NCI-H1930 (cell line): Measurements from ENCODE around the gene IGF2.
"Not testable (repeated sequence)": the region's sequence is repeated elsewhere in the genome, so short reads cannot be mapped to it uniquely, and the experiment has no call there.

Experiments
- DNase-seq, 2 experiments: peaks; one replicate each; lab custom pipeline; 2025; lab: John Stamatoyannopoulos, UW

The IGF2 gene, protein sequence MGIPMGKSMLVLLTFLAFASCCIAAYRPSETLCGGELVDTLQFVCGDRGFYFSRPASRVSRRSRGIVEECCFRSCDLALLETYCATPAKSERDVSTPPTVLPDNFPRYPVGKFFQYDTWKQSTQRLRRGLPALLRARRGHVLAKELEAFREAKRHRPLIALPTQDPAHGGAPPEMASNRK

DNA sequence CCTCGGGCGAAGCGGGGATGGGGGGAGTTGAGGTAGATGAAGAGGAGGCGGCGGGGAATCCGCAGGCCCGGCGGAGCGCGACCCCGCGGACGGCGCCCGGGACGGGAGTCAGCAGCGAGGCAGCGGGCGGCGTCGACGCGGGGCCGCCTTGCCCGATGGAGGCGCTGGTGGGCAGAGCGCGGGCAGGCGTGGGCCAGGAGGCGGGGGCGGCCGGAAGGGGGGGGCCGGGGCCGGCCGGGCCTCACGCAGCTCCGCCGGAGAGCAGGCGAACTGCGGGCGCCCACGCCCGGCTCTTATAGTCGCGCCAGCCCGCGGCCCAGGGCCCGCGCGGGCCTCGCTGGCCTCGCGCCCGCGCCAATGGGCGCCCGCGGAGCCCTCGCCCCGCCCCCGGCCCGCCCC is at the start of gene IGF2:
Gene IGF2, minus strand, starts transcription at position 267 of the 399 bp plus-strand sequence. CDS start 3,866 bp downstream, outside the sequence.
- no peak for DNase-seq

DNA sequence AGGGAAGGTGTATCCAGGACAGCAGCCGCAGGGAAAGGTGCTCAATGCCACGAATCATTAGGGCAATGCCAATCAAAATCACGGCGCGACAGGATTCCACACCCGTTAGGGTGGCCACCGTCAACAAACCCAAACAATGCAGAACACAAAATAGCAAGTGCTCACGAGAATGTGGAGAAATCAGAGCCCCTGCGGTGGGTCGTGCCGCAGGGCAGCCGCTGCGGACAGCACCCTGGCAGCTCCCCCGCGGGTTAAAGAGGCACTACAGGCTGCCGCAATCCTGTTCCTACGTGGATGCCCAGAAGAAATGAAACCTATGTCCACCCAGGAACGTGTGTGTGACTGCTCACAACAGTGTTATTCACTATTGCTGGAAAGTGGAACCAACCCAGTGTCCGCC is 49.6 kb upstream of the IGF2 start:
- no peak for DNase-seq

DNA sequence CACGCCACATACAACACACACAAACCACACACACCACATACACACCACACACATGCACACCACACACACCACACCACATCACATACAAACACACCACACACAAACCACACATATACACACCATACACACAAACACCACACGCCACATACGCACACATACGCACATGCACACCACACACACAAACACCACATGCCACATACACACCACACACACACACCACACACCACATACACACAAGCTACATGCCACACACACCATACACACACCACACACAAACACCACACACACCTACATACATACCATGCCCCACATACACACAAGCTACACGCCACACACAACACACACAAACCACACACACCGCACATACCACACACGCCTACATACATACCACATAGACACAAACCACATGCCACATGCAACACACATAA is 48.1 kb upstream of the IGF2 start:
- no peak for DNase-seq

DNA sequence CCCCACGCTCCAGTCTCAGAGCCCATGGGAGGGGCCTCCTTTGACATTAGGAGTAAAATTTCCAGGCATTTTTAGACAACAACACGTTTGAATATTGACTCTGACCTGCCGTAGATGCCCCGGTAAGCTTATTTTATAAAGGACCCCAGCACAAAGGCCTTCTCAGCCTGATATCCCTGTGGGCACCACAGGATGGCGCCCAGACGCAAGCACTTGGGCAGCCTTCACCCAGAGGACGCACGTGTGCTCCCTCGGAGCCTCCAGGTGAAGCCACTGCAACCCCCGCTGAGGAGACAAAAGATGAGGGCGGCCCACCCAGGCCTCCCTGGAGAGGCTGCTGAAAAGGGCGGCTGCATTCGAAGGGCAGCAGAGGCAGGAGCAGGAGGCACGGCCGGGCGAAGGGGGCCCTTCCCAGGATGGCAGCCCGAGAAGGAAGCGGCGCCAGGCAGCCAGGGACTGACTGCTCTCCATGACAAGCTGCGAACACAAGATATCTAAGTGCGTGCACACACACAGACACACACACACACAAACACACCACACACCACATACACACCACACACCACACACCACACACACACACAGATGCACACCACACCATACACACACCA is 47.6 kb upstream of the IGF2 start:
- DNase-seq = peak; percentile 59 to 74

DNA sequence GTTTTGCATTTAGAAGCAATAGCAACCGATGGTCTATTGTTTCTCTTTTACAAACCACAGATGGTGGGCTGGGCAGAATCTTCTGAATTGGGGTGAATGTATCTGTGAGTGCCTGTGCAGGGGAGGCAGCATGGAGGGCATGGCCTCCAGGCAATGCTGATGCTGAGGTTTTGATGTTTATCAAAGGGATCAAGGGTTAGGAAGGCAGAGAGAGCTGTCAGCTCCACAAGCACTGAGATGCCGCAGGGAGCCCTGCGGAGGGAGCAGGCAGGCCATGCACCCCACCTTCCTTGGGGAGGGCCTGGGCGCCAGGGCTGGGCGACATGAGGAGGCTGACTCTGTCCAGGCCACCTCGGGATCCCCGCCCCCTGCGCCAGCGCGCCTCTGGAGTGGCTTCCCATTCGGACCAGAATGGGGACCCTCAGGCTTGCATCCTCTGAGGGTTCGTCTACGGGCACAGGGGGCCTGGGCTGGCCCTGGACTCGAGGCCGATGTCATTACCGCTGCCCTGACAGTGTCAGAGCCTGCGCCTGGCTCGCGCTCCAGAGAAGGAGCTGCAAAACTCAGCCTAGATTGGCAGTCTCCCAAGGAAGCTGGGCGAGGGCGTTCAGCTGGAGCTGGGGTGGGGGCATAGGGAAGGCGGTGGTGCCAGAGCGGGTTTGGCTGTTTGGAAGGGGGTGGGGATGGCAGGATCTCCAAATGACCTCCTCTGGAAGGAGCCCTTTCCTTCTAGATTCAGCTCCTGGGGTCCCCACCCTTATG is 46.3 kb upstream of the IGF2 start:
- no peak for DNase-seq

DNA sequence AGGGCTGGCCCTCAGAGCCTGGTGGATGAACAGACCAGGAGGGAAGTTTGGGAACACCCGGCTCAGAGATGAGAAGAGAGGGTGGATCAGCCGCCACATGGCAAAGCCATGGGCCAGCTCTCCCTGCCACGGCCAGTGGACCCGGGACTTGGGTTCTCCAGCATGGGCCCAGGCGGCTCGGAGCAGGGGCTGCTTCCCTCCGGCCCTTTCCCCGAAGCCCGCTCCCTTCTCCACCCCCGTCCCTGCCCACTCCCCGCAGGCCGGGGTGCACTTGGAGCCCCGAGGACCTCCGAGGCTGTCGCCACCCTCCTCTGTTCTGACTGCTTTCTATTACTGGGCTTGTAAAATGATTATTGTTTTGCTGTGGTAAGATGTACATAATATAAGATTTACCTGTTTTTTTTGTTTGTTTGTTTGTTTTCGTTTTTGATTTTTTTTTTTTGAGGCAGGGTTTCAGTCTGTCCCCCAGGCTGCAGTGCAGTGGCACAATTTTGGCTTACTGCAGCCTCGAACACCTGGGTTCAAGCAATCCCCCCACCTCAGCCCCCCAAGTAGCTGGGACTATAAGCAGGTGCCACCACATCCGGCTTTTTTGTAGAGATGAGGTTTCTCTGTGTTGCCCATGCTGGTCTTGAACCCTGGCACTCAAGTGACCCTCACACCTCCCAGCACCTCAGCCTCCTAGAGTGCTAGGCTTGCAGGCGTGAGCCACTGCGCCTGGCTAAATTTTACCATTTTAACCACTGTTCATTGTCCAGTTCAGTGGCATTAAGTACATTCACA is 43.7 kb upstream of the IGF2 start:
- no peak for DNase-seq

DNA sequence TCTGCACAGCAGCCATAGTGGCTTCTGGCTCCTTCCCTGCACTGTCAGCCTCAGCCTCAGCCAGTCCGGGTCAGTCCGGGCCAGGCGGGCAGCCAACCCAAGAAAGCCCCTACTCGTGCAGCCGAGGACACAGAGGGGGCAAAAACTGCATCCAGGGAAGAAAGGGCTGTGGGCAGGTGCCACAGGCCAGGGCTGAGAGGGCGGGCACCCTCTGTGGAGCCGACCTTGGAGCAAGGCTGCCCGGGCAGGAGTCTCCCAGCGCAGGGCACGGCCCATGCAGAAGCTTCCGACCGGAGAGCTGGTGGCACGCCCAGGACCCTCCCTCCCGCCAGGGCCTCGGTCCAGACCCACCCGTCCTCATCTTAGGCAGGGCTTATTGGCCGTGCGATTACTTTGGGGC is 42.9 kb upstream of the IGF2 start:
- DNase-seq = no peak

DNA sequence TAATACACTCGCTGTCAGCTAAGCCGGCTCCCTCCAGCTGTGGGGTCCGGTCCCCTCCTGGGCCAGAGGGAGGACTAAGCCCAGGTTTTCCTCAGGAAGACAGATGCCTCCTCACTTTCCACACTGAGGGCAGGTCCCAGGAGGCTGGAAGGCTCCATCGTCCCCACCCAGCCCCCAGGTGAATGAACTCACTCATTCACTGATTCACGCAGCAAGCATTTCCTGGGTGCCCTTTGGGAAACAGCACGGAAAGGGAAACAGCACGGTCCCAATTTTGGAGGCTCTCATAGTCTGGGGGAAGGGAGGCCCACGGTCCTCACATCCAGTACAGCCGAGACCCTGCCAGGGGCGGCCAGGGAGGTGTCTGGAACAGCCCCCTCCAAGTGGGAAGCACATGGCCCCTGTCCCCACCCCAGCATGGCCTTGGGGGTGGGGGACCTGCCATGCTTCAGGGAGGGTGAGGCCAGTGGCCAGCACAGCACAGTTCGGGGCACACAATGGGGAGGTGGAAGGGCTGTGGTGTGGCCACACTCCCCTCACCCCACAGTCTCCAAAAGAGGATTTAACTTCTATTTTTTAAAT is 41.7 kb upstream of the IGF2 start:
- DNase-seq = no peak

DNA sequence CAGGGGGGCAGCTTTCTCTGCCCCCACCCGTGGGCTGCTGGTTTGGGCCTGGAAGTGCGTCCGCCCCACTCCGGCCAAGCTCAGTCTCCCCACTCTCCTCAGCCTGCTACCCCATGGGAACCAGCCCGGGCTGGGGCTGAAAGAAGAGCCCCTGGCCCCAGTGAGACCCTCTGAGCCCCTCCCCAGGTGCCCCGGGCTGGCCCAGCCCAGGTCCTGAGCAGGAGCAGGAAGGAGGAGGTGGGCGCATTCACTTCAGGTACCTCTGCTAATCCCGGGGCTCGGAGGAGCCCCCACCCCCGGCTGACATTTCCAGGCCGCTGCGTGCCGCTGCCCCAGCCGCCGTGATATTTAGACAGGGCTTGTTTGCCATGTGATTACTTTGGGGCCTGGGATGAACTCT is 41.2 kb upstream of the IGF2 start:
- no peak for DNase-seq

DNA sequence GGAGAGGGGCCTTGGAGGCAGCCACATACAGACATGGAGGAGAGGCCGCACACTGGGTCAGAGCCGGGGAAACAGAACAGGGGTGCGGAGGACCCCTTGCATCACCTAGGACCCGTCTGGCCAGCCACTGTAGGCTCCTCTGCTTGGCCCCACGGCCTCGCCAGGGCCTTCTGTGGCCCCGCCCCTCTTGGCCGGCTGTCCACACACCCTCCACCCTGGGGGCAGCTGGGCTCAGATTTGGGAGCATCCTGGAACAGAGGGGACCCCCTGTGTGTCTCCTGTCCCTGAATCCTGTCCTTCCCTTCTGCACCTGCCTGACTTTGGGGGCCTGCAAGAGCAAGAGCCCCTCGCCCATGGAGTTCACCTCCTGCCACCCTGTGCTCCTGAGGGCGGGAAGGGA is 40.3 kb upstream of the IGF2 start:
- DNase-seq = no peak

DNA sequence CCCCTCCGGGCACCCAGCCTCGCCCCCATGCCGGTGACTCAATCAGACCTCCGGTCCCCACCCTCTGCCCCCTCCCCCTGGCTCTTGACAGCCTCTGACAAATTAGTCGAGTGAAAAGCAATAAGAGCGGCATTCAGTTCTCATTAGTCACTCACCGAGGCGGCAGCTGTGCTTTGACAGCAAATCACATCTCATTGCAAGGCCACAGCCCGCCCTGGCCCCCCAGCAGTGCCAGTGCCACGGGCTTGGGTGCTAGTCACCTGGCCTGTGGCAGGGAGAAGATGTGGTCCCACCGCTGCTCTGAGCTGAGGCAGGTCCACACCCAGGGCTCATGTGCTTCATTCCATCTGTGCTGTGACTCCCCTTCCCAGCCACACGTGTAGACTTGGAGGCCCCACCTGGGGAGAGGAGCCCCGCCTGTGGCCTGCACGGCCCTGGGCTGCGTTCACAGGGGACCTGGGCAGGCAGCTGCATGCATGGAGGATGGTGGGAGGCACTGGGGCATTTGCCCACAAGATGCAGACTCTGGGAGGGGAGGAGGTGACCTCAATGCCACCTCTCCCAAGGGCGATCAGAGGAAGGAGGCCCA is 39.8 kb upstream of the IGF2 start:
- no peak for DNase-seq

DNA sequence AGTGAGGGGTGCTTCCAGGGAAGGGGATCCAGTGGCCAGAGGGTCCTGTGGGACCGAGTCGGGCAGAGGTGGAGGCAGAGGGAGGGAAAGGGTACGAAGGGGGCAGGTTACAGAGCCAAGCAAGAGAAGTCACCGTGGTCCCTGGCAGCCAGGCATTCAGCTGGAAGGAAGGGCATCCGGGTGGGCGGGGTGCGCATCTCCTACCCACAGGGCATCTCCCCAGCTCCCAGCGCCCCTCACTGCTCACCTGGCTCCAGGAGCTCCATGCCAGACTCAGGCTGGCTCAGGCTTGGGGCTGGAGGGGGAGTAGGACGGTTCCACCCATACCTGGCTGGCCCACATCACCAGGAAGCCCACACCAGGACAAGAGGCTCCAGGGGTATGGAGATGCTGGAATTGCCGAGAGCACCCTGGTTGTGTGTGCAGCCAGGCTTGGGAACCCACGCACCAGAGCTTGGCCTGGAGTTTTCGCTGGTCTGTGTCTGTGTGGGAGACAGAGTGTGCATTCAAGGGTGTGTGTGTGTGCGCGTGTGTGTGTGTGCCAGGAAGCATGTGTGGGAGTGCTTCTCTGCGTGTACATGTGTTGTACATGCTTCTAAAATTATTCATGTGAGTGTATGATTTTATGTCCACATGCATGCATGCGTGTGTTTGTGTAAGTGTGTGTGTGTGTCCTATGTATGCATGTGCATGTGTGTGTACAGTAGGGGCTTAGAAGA is 39.0 kb upstream of the IGF2 start:
- not testable (repeated sequence) for DNase-seq

DNA sequence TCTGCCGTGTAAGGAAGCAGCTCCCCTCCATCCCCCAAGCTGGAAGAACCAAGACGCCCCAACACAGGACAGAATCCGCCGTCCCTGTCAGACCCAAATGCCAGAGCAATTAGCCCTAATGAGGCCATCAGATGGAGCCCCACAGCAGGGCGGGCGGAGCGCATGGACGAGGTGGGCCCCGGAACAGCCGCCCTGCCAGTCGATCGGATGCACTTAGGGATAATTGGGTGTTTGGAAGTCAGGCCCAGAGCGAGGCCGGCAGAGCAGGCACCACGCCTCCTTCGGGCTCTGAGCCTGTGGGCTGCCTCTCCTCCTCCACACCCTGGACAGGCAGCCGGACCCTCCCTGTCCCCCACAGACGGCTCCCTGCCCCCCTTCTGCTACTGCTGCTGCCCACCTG is 37.9 kb upstream of the IGF2 start:
- DNase-seq = no peak

DNA sequence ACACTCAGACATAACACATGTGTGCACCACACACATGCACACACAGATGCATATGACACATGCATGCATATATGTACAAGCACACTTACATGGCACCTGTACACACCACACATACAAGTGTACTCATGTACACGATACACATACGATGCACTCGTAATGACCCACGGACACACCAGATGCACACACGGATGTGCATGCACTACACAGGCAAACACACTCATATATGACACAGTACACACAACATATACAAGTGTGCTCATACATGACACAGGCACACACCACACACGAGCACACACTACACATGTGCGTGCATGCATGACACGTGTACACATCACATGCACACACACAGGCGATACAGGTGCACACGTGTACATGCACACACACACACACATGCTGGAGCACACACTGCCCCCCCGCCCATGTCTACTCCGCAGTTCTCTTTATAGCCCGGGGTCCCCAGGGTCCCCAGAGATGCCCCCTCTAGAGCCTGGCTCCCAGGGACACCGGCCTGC is 37.3 kb upstream of the IGF2 start:
- no peak for DNase-seq

DNA sequence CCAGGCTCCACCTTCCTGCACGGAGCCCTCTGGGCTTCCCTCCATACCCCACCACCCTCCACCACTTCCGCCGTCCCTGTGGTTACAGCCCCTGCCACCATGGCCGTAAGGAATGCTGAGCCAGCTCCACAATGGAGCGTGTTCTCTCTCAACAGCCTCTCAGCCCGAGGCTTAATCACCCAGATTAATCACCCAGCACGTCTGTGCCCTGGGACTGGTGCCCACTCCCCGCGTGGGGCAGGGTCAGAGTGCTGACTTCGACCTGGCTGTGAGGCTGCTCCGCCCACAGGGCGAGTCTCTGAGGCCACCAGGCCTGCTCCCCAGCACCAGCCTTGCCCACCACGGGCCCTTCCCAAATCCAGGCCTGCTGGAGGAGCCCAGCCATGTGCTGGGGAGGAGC is 36.5 kb upstream of the IGF2 start:
- no peak for DNase-seq

DNA sequence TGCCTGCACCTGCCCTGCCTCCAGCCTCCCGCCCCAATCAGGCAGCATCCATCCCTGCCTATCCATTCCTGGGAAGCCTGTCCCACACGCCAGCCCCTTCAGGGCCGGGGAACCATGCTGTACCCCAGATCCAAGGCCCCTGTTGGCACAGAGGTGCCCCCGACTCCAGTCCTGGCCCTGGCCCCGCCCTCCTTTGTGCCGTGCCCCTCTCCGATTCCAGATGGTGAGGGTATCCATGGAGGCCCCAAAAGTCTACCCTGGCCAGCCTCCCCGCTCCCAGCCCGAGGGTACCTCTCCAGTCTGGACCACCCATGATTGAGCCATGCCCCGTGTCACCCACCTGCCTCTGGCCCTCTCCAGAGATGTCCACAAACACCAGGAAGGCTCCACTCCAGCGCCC is 35.2 kb upstream of the IGF2 start:
- DNase-seq = no peak

DNA sequence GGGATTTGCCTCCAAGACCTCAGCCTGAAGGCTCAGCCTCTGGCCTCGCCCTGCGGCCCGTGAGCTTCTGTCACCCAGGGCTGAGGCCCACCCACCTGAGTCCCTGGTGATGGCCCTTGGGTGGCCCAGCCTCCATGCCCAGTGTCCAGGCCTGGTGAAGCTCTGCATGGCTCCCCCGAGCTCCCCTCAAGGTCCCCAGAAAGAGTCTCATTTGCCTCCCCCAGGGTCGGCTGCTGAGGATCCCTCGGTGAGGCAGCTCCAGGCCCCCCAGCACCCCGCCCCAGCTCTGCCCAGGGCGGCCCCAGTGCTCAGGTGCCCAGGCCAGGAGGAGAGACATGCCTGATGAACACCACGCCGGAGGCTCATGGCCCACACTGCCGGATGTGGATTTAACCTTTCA is 34.6 kb upstream of the IGF2 start:
- no peak for DNase-seq

DNA sequence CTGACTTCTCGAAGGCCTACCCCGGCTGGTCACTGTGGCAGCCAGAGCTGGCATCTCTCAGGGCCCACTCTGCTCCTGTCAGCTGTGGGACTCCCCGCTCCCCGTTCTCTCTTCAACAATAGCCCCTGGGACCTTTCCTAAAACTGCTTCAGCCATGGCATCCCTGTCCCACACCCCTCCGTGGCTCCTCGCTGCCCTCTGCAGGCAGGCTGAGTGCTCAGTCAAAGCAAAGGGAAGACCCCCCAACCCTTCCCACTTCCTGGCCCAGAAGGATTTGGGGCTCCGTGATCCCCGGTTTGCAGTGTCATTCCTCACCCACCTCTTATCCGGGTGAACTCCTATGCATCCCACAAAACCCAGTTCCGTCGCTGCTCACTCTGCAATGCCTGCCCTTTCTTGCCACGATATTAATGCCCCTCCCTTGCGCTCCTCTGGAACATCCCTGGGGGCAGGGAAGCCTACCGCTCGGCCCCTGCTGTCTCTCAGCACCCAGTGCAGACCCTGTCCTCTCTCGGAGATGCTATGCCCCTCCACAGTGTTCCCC is 34.0 kb upstream of the IGF2 start:
- no peak for DNase-seq

DNA sequence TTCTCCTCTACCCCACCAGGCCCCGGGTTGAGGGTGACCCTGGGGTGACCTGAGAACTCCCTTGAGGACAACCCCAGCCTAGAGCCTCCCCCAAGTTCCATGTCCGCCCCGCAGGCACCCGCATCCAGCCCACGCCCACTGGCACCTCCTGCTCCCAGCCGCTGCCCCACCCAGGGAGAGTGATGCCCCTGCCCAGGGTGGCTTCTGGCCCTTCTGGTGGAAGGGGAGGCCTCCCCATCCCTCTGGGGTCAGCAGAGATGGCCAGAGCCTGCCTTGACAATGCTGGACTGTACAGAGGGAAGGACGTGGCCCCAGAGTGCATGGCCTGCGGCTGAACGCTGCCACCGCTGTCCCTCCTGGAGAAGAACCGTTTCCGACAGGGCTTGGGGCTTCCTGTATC is 33.5 kb upstream of the IGF2 start:
- DNase-seq = no peak

DNA sequence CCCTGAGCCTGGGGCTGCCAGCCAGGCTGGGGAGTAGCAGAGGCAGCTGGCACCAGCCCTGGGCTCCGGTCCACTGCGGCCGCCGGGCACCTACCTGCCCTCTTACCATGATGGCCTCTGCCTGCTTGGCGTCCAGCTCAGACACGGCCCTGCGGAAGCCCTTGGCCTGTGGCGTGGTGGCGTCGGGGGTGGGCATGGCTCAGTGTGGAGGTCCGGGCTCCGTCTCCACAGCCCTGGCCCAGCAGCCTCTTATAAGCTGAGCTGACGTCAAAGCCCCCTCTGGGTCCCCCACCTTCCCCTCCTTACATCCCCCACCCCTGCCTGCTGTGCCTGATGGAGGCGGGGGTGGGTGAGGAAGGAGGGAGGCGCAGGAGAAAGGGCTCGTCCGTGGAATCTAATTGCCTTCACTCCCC is 32.4 kb upstream of the IGF2 start, which contains the start of gene TH:
Gene TH, minus strand, starts transcription at position 225 of the 413 bp plus-strand sequence. Its CDS starts 29 bp downstream, at position 196.
- no peak for DNase-seq
